ENCODE results near the gene MGA.

Gene MGA

DNA sequence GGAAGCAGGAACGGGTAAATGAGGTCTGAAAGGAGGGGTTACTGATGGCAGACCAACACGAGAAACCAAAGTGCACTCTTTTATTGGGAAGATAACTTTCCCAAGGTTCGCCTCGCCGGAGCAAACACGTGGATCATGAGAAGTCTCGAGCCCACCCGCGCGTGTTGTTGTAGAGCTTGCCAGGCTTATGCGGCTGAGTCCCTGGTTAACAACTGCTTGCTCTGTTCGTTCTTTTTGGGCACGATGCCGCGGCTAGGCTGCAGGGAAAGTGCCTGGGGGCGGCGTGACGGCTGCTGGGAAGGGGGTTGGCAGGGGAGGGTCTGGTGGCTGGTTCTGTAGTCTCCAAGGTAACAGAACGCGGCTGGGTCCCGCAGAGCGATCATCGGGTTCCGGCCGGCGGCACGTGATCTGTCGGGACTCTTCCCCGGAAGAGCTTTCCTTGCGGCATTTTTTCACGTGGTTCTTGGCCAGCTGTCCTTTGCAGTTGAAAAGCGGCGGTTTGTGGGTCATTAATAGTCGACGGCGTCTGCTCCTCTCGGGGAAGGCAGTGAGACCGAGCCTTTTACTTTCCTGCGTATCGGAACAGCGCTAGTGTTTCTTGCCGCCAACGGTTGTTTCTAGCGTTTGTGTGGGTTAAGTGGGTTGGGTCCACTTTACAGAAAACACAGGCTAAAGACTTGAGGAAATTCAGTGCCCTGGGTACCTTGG lies 1.5 kb downstream of the MGA start:
- H3F3A ChIP-seq (ENCODE audit: control insufficient read depth, insufficient read depth) = no peaks in the 10 kb centered on the region; the same call in 1 of the 2 replicates
- no peaks in the 10 kb centered on the region for H3K9me2 ChIP-seq (replicated peaks; ENCODE audit: control insufficient read depth, low read length)
- peaks cover 6% of the 10 kb centered on the region; the same call in 1 of the 2 replicates for H3K9me3 ChIP-seq (ENCODE audit: control insufficient read depth, insufficient read depth, low read length)
- H3K36me3 ChIP-seq (ENCODE audit: control insufficient read depth, low read length) = 0 out of 2 replicates have a peak, but pooled peaks cover 4% of the 10 kb centered on the region
- peaks cover 63% of the 10 kb centered on the region for H3K79me2 ChIP-seq (ENCODE audit: control insufficient read depth, low read length)
- peak overlapping the region; percentile 90 for H3K27ac ChIP-seq (ENCODE audit: low read depth, low read length)
- H4K20me1 ChIP-seq (ENCODE audit: control insufficient read depth, insufficient read depth, low read depth, low read length) = 0 out of 2 replicates have a peak, but pooled peaks cover 4% of the 10 kb centered on the region
- H3K4me1 ChIP-seq (ENCODE audit: control insufficient read depth, low read length) = peaks cover 58% of the 10 kb centered on the region
- H3K27me3 ChIP-seq (ENCODE audit: control insufficient read depth, low read length) = peaks cover 12% of the 10 kb centered on the region
- peak overlapping the region; percentile 91 for H3K4me2 ChIP-seq (ENCODE audit: low read length)
- H3K4me3 ChIP-seq (ENCODE audit: low read length) = peak overlapping the region; percentile 85
- no peak for TF ChIP-seq EZH2phosphoT487 (IDR thresholded peaks at IDR 0.05; ENCODE audit: borderline replicate concordance, low read length)
- TF ChIP-seq, protein P1, sequence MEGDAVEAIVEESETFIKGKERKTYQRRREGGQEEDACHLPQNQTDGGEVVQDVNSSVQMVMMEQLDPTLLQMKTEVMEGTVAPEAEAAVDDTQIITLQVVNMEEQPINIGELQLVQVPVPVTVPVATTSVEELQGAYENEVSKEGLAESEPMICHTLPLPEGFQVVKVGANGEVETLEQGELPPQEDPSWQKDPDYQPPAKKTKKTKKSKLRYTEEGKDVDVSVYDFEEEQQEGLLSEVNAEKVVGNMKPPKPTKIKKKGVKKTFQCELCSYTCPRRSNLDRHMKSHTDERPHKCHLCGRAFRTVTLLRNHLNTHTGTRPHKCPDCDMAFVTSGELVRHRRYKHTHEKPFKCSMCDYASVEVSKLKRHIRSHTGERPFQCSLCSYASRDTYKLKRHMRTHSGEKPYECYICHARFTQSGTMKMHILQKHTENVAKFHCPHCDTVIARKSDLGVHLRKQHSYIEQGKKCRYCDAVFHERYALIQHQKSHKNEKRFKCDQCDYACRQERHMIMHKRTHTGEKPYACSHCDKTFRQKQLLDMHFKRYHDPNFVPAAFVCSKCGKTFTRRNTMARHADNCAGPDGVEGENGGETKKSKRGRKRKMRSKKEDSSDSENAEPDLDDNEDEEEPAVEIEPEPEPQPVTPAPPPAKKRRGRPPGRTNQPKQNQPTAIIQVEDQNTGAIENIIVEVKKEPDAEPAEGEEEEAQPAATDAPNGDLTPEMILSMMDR (IDR thresholded peaks at IDR 0.05; ENCODE audit: low read depth, low read length, poor library complexity, severe bottlenecking) = no peak

DNA sequence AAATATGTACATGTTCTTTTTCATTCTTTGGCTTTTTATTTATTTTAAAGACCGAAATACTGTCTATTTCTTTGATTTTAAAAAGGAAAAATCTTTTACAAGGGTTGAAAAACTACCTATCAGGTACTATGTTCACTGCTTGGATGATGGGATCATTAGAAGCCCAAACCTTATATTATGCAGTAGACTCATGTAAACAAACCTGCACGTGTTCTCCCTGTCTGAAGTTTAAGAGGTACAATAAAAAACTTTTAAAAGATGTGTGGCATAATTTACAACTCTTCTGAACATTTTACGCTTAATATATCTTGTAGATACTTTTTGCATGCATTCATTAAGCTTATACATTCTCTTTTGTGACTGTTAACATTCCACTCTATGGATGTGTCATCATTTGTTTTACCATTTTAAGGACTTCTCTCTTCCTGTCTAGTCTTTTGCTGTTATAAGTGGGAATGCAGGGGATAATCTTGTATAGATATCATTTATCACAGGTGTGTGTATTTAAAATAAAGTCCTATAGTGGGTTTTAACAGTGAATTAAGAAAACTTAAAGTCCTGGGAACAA lies 6.2 kb downstream of the MGA start:
- no peak for TF ChIP-seq EZH2phosphoT487 (IDR thresholded peaks at IDR 0.05; ENCODE audit: borderline replicate concordance, low read length)
- TF ChIP-seq, protein P1 (IDR thresholded peaks at IDR 0.05; ENCODE audit: low read depth, low read length, poor library complexity, severe bottlenecking) = no peak
- no peaks in the 10 kb centered on the region for H3K27me3 ChIP-seq (ENCODE audit: control insufficient read depth, low read length)
- no peaks in the 10 kb centered on the region for H3K9me3 ChIP-seq (ENCODE audit: control insufficient read depth, insufficient read depth, low read length)
- peaks cover 9% of the 10 kb centered on the region; the same call in 1 of the 2 replicates for H4K20me1 ChIP-seq (ENCODE audit: control insufficient read depth, insufficient read depth, low read depth, low read length)
- no peaks in the 10 kb centered on the region for H3F3A ChIP-seq (ENCODE audit: control insufficient read depth, insufficient read depth)
- peaks cover 39% of the 10 kb centered on the region for H3K4me1 ChIP-seq (ENCODE audit: control insufficient read depth, low read length)
- peaks cover 100% of the 10 kb centered on the region for H3K79me2 ChIP-seq (ENCODE audit: control insufficient read depth, low read length)
- no peak overlapping the region for H3K27ac ChIP-seq (ENCODE audit: low read depth, low read length)
- no peak overlapping the region for H3K4me3 ChIP-seq (ENCODE audit: low read length)
- peaks cover 16% of the 10 kb centered on the region for H3K36me3 ChIP-seq (ENCODE audit: control insufficient read depth, low read length)
- no peak overlapping the region for H3K4me2 ChIP-seq (ENCODE audit: low read length)
- no peaks in the 10 kb centered on the region for H3K9me2 ChIP-seq (replicated peaks; ENCODE audit: control insufficient read depth, low read length)

DNA sequence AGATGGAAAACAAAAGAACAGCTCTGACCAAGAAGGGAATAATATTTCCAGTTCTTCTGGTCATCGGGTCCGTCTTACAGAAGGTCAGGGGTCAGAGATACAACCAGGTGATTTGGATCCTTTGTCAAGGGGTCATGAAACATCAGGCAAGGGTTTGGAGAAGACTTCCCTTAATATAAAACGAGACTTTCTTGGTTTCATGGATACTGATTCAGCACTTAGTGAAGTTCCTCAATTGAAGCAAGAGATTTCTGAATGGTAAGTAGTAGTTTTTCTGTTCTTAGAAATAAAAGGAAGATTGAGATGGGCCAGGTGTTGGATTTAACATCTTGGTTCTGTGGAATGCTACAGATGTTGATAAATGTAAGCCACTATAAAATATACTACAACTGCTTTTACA lies 9.5 kb downstream of the MGA start:
- Histone ChIP-seq H3K27ac (ENCODE audit: low read depth, low read length) (no peak overlapping the region), H3K4me3 (ENCODE audit: low read length) (no peak overlapping the region), H3F3A (ENCODE audit: control insufficient read depth, insufficient read depth) (no peaks in the 10 kb centered on the region), H3K9me3 (ENCODE audit: control insufficient read depth, insufficient read depth, low read length) (no peaks in the 10 kb centered on the region), H3K4me2 (ENCODE audit: low read length) (no peak overlapping the region), H3K9me2 (replicated peaks; ENCODE audit: control insufficient read depth, low read length) (no peaks in the 10 kb centered on the region), H3K36me3 (ENCODE audit: control insufficient read depth, low read length) (peaks cover 25% of the 10 kb centered on the region), H3K79me2 (ENCODE audit: control insufficient read depth, low read length) (peaks cover 100% of the 10 kb centered on the region), H4K20me1 (ENCODE audit: control insufficient read depth, insufficient read depth, low read depth, low read length) (peaks cover 9% of the 10 kb centered on the region; the same call in 1 of the 2 replicates), H3K4me1 (ENCODE audit: control insufficient read depth, low read length) (peaks cover 11% of the 10 kb centered on the region), H3K27me3 (ENCODE audit: control insufficient read depth, low read length) (no peaks in the 10 kb centered on the region)
- no peak for TF ChIP-seq EZH2phosphoT487 (IDR thresholded peaks at IDR 0.05; ENCODE audit: borderline replicate concordance, low read length)
- TF ChIP-seq, protein P1 (IDR thresholded peaks at IDR 0.05; ENCODE audit: low read depth, low read length, poor library complexity, severe bottlenecking) = no peak

Data from DOHH2 (cell line).